ENCODE results near the gene MPP2. TPM values are rescaled to one million over a fixed set of nuclear protein-coding genes. Genes with fewer than 3 reads are reported as not detected.

MPP2 gene
- total and polyA plus RNA-seq, 4 donors, result 0.05 to 0.25 (median 0.09) TPM

DNA sequence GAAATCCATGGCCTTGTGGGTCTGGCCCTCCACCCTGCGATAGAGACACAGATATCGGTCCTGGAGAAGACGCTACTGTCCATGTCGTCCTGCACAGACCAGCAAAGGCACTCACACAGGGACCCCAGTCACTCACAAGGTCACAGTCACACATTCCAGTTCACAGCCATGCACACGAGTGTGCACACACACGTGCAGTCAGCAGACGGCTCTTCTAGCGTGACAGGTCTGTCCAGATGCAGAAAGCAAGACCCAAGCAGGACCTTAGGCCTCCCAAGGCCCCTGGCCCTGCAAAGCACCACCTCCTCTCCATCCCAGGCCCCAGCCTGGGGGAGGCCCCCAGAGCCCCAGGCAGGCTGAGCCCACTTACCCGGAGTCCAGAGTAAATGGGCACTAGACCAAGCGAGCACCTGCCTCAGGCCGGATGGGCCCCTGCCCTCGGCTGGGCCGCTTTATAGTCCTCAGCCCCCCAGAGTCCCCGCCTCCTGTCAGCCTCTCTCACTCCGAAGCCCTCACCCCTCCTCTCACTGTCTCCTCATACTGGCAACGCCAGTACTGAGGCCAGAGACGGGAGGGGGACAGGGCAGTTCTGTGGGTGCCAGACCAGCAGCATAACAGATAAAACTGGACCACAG lies 34.8 kb upstream of the MPP2 start, which contains the start of gene PPY:
PPY (minus strand) TSS at position 426 of the 635 bp plus-strand sequence. CDS start 822 bp downstream, outside the sequence.
- H3K9me3 ChIP-seq (ENCODE audit: control insufficient read depth in 4 of 4, low read length in 3 of 4), result no peaks in the 10 kb centered on the region
- H3K9ac ChIP-seq (ENCODE audit: low read depth in 1 of 2, low read length in 2 of 2), result no peak within 1 kb of the TSS
- H3K27me3 ChIP-seq (ENCODE audit: control insufficient read depth in 4 of 4, insufficient read depth in 4 of 4, low read length in 3 of 4), result no peaks in the 10 kb centered on the region
- peaks cover 0 to 6% (median 4%) of the 10 kb centered on the region in 4 donors for H3K4me1 ChIP-seq (ENCODE audit: control insufficient read depth in 4 of 4, insufficient read depth in 4 of 4, low read length in 3 of 4)
- H3K27ac ChIP-seq (ENCODE audit: low read depth in 1 of 2, low read length in 2 of 2), result no peak within 1 kb of the TSS
- DNase-seq (ENCODE audit: low spot score), result no peak
- no peaks in the 10 kb centered on the region for H3K36me3 ChIP-seq (ENCODE audit: control insufficient read depth in 4 of 4, insufficient read depth in 3 of 4, low read depth in 1 of 4, low read length in 3 of 4)
- H3K4me3 ChIP-seq (ENCODE audit: low read depth in 1 of 3, low read length in 3 of 3), result no peak within 1 kb of the TSS
- TF ChIP-seq ZBTB33 (IDR thresholded peaks at IDR 0.05) (no peak), FOXA1 (IDR thresholded peaks at IDR 0.05) (no peak), MAX (IDR thresholded peaks at IDR 0.05) (no peak), HNF4G (IDR thresholded peaks at IDR 0.05) (no peak), JUND (IDR thresholded peaks at IDR 0.05) (no peak), HNF4A (conservative IDR thresholded peaks at IDR 0.05) (no peak), FOXA2 (IDR thresholded peaks at IDR 0.05) (no peak), EGR1 (IDR thresholded peaks at IDR 0.05; ENCODE audit: low read depth in 2 of 2) (no peak), TAF1 (conservative IDR thresholded peaks at IDR 0.05) (no peak), YY1 (IDR thresholded peaks at IDR 0.05) (no peak), RAD21 (IDR thresholded peaks at IDR 0.05) (no peak), SP1 (IDR thresholded peaks at IDR 0.05) (no peak), RXRA (IDR thresholded peaks at IDR 0.05) (no peak), GABPA (IDR thresholded peaks at IDR 0.05 in 1 of 2, conservative IDR thresholded peaks at IDR 0.05 in 1 of 2) (no peak)
- TF ChIP-seq, protein P1, sequence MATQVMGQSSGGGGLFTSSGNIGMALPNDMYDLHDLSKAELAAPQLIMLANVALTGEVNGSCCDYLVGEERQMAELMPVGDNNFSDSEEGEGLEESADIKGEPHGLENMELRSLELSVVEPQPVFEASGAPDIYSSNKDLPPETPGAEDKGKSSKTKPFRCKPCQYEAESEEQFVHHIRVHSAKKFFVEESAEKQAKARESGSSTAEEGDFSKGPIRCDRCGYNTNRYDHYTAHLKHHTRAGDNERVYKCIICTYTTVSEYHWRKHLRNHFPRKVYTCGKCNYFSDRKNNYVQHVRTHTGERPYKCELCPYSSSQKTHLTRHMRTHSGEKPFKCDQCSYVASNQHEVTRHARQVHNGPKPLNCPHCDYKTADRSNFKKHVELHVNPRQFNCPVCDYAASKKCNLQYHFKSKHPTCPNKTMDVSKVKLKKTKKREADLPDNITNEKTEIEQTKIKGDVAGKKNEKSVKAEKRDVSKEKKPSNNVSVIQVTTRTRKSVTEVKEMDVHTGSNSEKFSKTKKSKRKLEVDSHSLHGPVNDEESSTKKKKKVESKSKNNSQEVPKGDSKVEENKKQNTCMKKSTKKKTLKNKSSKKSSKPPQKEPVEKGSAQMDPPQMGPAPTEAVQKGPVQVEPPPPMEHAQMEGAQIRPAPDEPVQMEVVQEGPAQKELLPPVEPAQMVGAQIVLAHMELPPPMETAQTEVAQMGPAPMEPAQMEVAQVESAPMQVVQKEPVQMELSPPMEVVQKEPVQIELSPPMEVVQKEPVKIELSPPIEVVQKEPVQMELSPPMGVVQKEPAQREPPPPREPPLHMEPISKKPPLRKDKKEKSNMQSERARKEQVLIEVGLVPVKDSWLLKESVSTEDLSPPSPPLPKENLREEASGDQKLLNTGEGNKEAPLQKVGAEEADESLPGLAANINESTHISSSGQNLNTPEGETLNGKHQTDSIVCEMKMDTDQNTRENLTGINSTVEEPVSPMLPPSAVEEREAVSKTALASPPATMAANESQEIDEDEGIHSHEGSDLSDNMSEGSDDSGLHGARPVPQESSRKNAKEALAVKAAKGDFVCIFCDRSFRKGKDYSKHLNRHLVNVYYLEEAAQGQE (IDR thresholded peaks at IDR 0.05), result no peak
- TF ChIP-seq, protein P2, sequence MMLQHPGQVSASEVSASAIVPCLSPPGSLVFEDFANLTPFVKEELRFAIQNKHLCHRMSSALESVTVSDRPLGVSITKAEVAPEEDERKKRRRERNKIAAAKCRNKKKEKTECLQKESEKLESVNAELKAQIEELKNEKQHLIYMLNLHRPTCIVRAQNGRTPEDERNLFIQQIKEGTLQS (IDR thresholded peaks at IDR 0.05), result no peak
- TF ChIP-seq, protein P3, sequence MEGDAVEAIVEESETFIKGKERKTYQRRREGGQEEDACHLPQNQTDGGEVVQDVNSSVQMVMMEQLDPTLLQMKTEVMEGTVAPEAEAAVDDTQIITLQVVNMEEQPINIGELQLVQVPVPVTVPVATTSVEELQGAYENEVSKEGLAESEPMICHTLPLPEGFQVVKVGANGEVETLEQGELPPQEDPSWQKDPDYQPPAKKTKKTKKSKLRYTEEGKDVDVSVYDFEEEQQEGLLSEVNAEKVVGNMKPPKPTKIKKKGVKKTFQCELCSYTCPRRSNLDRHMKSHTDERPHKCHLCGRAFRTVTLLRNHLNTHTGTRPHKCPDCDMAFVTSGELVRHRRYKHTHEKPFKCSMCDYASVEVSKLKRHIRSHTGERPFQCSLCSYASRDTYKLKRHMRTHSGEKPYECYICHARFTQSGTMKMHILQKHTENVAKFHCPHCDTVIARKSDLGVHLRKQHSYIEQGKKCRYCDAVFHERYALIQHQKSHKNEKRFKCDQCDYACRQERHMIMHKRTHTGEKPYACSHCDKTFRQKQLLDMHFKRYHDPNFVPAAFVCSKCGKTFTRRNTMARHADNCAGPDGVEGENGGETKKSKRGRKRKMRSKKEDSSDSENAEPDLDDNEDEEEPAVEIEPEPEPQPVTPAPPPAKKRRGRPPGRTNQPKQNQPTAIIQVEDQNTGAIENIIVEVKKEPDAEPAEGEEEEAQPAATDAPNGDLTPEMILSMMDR (IDR thresholded peaks at IDR 0.05; ENCODE audit: low read depth, low read length, missing input control), result no peak
- 95% methylated on average over 17 of the region's 17 CpGs for WGBS

All from liver (tissue), 9 donors.